HG02678 (cell line): ENCODE measurements around the gene LYPD3.
"Not testable (repeated sequence)": the region's sequence is repeated elsewhere in the genome, so short reads cannot be mapped to it uniquely, and the experiment has no call there.

Source experiments
- ATAC-seq: cut with Tn5 transposase; IDR thresholded peaks from one replicate; pipeline ENCODE4 v1.9.1; 2021; ENCODE audit warnings: mild to moderate bottlenecking, moderate library complexity; ENCODE audit not compliant: unreplicated experiment

LYPD3 gene

GRCh38 chr19:43462785-43463380, 2.5 kb downstream of the LYPD3 start:
- no peak for ATAC-seq

GRCh38 chr19:43462383-43462782, 3.0 kb downstream of the LYPD3 start:
- no peak for ATAC-seq

GRCh38 chr19:43461303-43461702, 4.1 kb downstream of the LYPD3 start:
- no peak for ATAC-seq

GRCh38 chr19:43460362-43461016, 4.9 kb downstream of the LYPD3 start:
- no peak for ATAC-seq

- no peak for ATAC-seq
These were observed 7.6 kb downstream of the LYPD3 start for GRCh38 chr19:43457809-43458208.

GRCh38 chr19:43455321-43456113, 9.9 kb downstream of the LYPD3 start:
- ATAC-seq, result no peak

GRCh38 chr19:43454031-43454430, 11.4 kb downstream of the LYPD3 start:
- no peak for ATAC-seq

GRCh38 chr19:43452582-43452981, 12.8 kb downstream of the LYPD3 start:
- ATAC-seq, result no peak

GRCh38 chr19:43450545-43450997, 14.8 kb downstream of the LYPD3 start:
- no peak for ATAC-seq

GRCh38 chr19:43447655-43448054, 17.8 kb downstream of the LYPD3 start:
- no peak for ATAC-seq

GRCh38 chr19:43446746-43447489, 18.5 kb downstream of the LYPD3 start:
- no peak for ATAC-seq

GRCh38 chr19:43445426-43445825, 20.0 kb downstream of the LYPD3 start:
- no peak for ATAC-seq

GRCh38 chr19:43444531-43445287, 20.7 kb downstream of the LYPD3 start:
- no peak for ATAC-seq

- ATAC-seq, result not testable (repeated sequence)
These were observed 21.3 kb downstream of the LYPD3 start for GRCh38 chr19:43444091-43444490.

GRCh38 chr19:43441716-43442115, 23.7 kb downstream of the LYPD3 start:
- no peak for ATAC-seq

GRCh38 chr19:43439709-43440063, 25.7 kb downstream of the LYPD3 start:
- ATAC-seq, result no peak

- no peak for ATAC-seq
These were observed 26.2 kb downstream of the LYPD3 start for GRCh38 chr19:43439032-43439708.

GRCh38 chr19:43438291-43439031, 26.9 kb downstream of the LYPD3 start:
- ATAC-seq, result no peak

- no peak for ATAC-seq
These were observed 27.7 kb downstream of the LYPD3 start for GRCh38 chr19:43437712-43438111.
